MM.1S (cell line): ENCODE results near the gene P2RX5.
A peak's percentile ranks its signal among the peaks of the same experiment; 100 is the strongest.

ENCODE experiments used
- DNase-seq: peaks from one replicate; pipeline ENCODE4 v3.0.0-alpha.2; 2015
- H2AFZ ChIP-seq: fragments of 300-600 bp; sonication (generic); 2 replicates; pipeline ENCODE4 v1.6.0; 2016; ENCODE audit warnings: antibody characterized with exemption, low read length
- H3F3A ChIP-seq: fragments of 300-600 bp; sonication (generic); 2 replicates; pipeline ENCODE4 v1.6.1; 2016; ENCODE audit warnings: mild to moderate bottlenecking, antibody characterized with exemption, low read length, moderate library complexity, mixed read lengths; ENCODE audit not compliant: insufficient read depth
- H3K27ac ChIP-seq: fragments of 300-600 bp; sonication (generic); 2 replicates; pipeline ENCODE4 v1.5.1; 2016; ENCODE audit warnings: mild to moderate bottlenecking, low read length
- H3K27me3 ChIP-seq: fragments of 300-600 bp; sonication (generic); replicated peaks from 2 replicates; pipeline ENCODE4 v1.6.0; 2016; ENCODE audit warnings: low read length; ENCODE audit not compliant: insufficient read depth
- H3K36me3 ChIP-seq: fragments of 300-600 bp; sonication (generic); replicated peaks from 2 replicates; pipeline ENCODE4 v1.6.1; 2016; ENCODE audit warnings: mild to moderate bottlenecking, low read length, mixed read lengths; ENCODE audit not compliant: insufficient read depth
- H3K4me1 ChIP-seq: fragments of 300-600 bp; sonication (generic); 2 replicates; pipeline ENCODE4 v1.6.1; 2016; ENCODE audit warnings: low read length, mixed read lengths
- H3K4me2 ChIP-seq: fragments of 300-600 bp; sonication (generic); 2 replicates; pipeline ENCODE4 v1.6.0; 2016; ENCODE audit warnings: low read depth, low read length
- H3K4me3 ChIP-seq: fragments of 300-600 bp; sonication (generic); 2 replicates; pipeline ENCODE4 v1.5.1; 2016; ENCODE audit warnings: low read length, mixed read lengths
- H3K79me2 ChIP-seq: fragments of 300-600 bp; sonication (generic); 2 replicates; pipeline ENCODE4 v1.6.1; 2016; ENCODE audit warnings: mixed run types, low read length, mixed read lengths
- H3K9ac ChIP-seq: fragments of 300-600 bp; sonication (generic); 2 replicates; pipeline ENCODE4 v1.6.1; 2016; ENCODE audit warnings: low read length, mixed read lengths
- H3K9me2 ChIP-seq: fragments of 300-600 bp; sonication (generic); replicated peaks from 2 replicates; pipeline ENCODE4 v1.6.1; 2016; ENCODE audit warnings: mild to moderate bottlenecking, low read length, mixed read lengths; ENCODE audit not compliant: insufficient read depth
- H3K9me3 ChIP-seq: fragments of 300-600 bp; sonication (generic); replicated peaks from 2 replicates; pipeline ENCODE4 v1.6.1; 2016; ENCODE audit warnings: mild to moderate bottlenecking, low read length, mixed read lengths; ENCODE audit not compliant: insufficient read depth
- H4K20me1 ChIP-seq: fragments of 300-600 bp; sonication (generic); 2 replicates; pipeline ENCODE4 v1.6.1; 2016; ENCODE audit warnings: mild to moderate bottlenecking, low read length, moderate library complexity, mixed read lengths; ENCODE audit not compliant: insufficient read depth
- EZH2 ChIP-seq: fragments of 300-600 bp; sonication (generic); optimal IDR thresholded peaks from 2 replicates; pipeline ENCODE3; 2017; ENCODE audit warnings: low read depth, mild to moderate bottlenecking, antibody characterized with exemption, low read length, mixed read lengths
- EZH2phosphoT487 ChIP-seq: fragments of 300-600 bp; sonication (generic); IDR thresholded peaks from 2 replicates; pipeline ENCODE4 v1.6.1; 2018; ENCODE audit warnings: antibody characterized with exemption, low read length
- TF ChIP-seq, protein P1 (sequence below): fragments of 300-600 bp; sonication (generic); IDR thresholded peaks from 2 replicates; pipeline ENCODE4 v1.5.1; 2016; ENCODE audit warnings: antibody characterized with exemption, low read length, mixed read lengths

The P2RX5 gene

DNA sequence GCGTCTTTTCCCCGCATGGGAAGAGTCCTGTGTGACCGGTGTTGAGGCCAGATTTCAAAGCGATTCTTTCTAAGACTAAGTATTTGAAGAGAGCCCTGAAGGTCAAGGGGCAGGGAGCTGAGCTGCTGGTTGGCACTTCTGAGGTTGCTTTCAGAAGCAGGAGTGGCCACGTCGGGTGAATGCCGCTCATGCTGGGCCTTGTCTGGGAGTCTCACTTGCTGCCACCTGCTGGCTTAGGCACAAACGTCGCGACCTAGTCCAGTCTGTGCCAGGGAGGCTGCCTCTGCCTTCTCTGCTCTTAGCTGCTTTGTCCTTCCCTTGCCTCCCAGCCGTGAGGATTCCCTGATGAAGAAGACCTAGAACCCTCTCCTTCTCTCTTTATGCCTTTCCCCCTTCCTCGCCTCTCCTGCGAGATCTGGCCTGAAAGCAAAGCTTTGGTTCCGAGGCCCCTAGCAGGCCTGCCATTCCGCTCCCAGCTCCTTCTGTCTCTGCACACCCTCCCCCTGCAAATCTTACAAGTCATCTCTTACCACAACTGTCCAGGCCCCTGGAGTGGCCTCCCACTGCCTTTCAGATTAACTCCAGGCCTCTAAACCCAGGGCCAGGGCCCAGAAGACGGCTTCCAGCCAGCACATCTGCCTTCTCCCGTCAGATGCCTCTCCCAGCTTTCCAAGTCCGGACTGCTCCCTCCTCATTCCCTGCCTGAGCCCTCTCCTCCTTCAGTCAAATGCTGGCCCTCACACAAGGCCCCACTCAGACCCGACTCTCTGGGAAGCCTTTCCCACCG, 48.0 kb downstream of the P2RX5 start:
- no peaks in the 10 kb centered on the region for H3K4me1 ChIP-seq
- H3K9ac ChIP-seq = no peak overlapping the region
- no peaks in the 10 kb centered on the region for H3K9me3 ChIP-seq
- no peaks in the 10 kb centered on the region for H3F3A ChIP-seq
- H3K27ac ChIP-seq = no peak overlapping the region
- no peak overlapping the region for H3K4me3 ChIP-seq
- DNase-seq = peak; percentile 34
- no peak overlapping the region for H3K4me2 ChIP-seq
- H3K36me3 ChIP-seq = no peaks in the 10 kb centered on the region
- no peaks in the 10 kb centered on the region for H3K9me2 ChIP-seq
- no peaks in the 10 kb centered on the region for H3K27me3 ChIP-seq
- H2AFZ ChIP-seq = no peak overlapping the region
- H3K79me2 ChIP-seq = no peaks in the 10 kb centered on the region
- H4K20me1 ChIP-seq = no peaks in the 10 kb centered on the region
- no peak for TF ChIP-seq EZH2
- TF ChIP-seq, protein P1, sequence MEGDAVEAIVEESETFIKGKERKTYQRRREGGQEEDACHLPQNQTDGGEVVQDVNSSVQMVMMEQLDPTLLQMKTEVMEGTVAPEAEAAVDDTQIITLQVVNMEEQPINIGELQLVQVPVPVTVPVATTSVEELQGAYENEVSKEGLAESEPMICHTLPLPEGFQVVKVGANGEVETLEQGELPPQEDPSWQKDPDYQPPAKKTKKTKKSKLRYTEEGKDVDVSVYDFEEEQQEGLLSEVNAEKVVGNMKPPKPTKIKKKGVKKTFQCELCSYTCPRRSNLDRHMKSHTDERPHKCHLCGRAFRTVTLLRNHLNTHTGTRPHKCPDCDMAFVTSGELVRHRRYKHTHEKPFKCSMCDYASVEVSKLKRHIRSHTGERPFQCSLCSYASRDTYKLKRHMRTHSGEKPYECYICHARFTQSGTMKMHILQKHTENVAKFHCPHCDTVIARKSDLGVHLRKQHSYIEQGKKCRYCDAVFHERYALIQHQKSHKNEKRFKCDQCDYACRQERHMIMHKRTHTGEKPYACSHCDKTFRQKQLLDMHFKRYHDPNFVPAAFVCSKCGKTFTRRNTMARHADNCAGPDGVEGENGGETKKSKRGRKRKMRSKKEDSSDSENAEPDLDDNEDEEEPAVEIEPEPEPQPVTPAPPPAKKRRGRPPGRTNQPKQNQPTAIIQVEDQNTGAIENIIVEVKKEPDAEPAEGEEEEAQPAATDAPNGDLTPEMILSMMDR = peak; percentile 41

DNA sequence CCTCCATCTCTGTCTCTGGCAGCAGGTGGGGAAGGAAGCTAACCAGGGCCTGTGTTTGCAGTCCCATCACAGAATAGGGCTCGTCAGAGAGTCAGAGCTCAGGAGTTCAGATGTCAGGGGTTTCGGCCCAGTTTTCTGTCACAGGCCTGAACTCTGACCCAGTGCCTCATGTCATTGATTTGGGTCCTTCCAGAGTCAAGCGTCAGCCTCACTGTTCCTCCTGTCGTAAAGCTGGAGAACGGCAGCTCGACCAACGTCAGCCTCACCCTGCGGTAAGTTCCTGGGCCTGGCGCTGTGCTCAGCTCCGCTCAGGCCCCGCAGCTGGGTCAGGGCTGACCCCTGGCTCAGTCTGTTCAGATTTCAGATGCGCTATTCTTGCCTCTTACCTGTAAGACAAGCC, 48.7 kb downstream of the P2RX5 start:
- no peak overlapping the region for H3K9ac ChIP-seq
- H3K4me1 ChIP-seq = no peaks in the 10 kb centered on the region

GRCh38 chr17:3645310-3645709, 50.6 kb downstream of the P2RX5 start:
- no peak overlapping the region for H3K4me2 ChIP-seq
- H3K27me3 ChIP-seq = no peaks in the 10 kb centered on the region
- no peak overlapping the region for H2AFZ ChIP-seq
- H3K27ac ChIP-seq = no peak overlapping the region
- no peaks in the 10 kb centered on the region for H3K9me2 ChIP-seq
- TF ChIP-seq, protein P1 = no peak
- TF ChIP-seq EZH2phosphoT487 (no peak), EZH2 (no peak)
- no peak for DNase-seq
- H4K20me1 ChIP-seq = no peaks in the 10 kb centered on the region
- H3K9ac ChIP-seq = no peak overlapping the region
- H3K4me3 ChIP-seq = no peak overlapping the region
- no peaks in the 10 kb centered on the region for H3K4me1 ChIP-seq
- H3K9me3 ChIP-seq = no peaks in the 10 kb centered on the region
- no peaks in the 10 kb centered on the region for H3K36me3 ChIP-seq
- no peaks in the 10 kb centered on the region for H3K79me2 ChIP-seq
- H3F3A ChIP-seq = no peaks in the 10 kb centered on the region; the same call in 1 of the 2 replicates

More for the DNA sequence above, 48.7 kb downstream of the P2RX5 start:
- TF ChIP-seq, protein P1 = no peak
- TF ChIP-seq EZH2phosphoT487 = no peak
- no peak for TF ChIP-seq EZH2
- Histone ChIP-seq H3K79me2 (no peaks in the 10 kb centered on the region), H3K9me2 (no peaks in the 10 kb centered on the region), H3F3A (no peaks in the 10 kb centered on the region), H3K27me3 (no peaks in the 10 kb centered on the region), H3K27ac (no peak overlapping the region), H2AFZ (no peak overlapping the region), H3K36me3 (no peaks in the 10 kb centered on the region), H4K20me1 (no peaks in the 10 kb centered on the region), H3K9me3 (no peaks in the 10 kb centered on the region), H3K4me2 (no peak overlapping the region), H3K4me3 (no peak overlapping the region)
- DNase-seq = no peak
